Heart left ventricle (tissue), 16 donors: Measurements from ENCODE around the gene ZNF273. TPM values are rescaled to one million over a fixed set of nuclear protein-coding genes. Genes with fewer than 3 reads are reported as not detected.
"Not testable (repeated sequence)": the region's sequence is repeated elsewhere in the genome, so short reads cannot be mapped to it uniquely, and the experiment has no call there.

Experiments used
- ATAC-seq, 4 donors: fragments of 200-7000 bp; cut with Tn5 transposase; one replicate each; pipeline ENCODE4 v1.9.1; 2020 to 2022; ENCODE audit warnings: moderate library complexity in 4 of 4, mild to moderate bottlenecking in 3 of 4, moderate number of reproducible peaks in 1 of 4
- DNase-seq, 5 donors: peaks; one replicate each; pipeline ENCODE4 v3.0.0-alpha.2; 2020
- H3K27ac ChIP-seq, 12 donors: fragments of 200-600 bp; sonication (generic) in 4 of 12; one replicate each; pipeline versions ENCODE4 v1.5.0 to v1.8.0; 2016 to 2022; ENCODE audit warnings: mild to moderate bottlenecking in 2 of 12
- H3K27me3 ChIP-seq, 9 donors: fragments of 200-600 bp; sonication (generic) in 2 of 9; one replicate each; pipeline versions ENCODE4 v1.5.1 to v1.8.0; 2016 to 2022; ENCODE audit warnings: mild to moderate bottlenecking in 3 of 9
- H3K36me3 ChIP-seq, 9 donors: fragments of 200-600 bp; sonication (generic) in 2 of 9; one replicate each; pipeline versions ENCODE4 v1.5.0 to v1.8.0; 2018 to 2022; ENCODE audit warnings: mild to moderate bottlenecking in 2 of 9
- H3K4me1 ChIP-seq, 12 donors: fragments of 200-600 bp; sonication (generic) in 4 of 12; one replicate each; pipeline versions ENCODE4 v1.5.0 to v1.8.0; 2016 to 2022; ENCODE audit warnings: mild to moderate bottlenecking in 3 of 12
- H3K4me3 ChIP-seq, 12 donors: fragments of 200-600 bp; sonication (generic) in 4 of 12; one replicate each; pipeline versions ENCODE4 v1.5.0 to v1.8.0; 2017 to 2022; ENCODE audit warnings: mild to moderate bottlenecking in 9 of 12, moderate library complexity in 4 of 12
- H3K9me3 ChIP-seq, 12 donors: fragments of 200-600 bp; sonication (generic) in 4 of 12; one replicate each; pipeline versions ENCODE4 v1.5.0 to v1.8.0; 2016 to 2022; ENCODE audit warnings: mild to moderate bottlenecking in 1 of 12
- CTCF ChIP-seq, 12 donors: fragments of 200-600 bp; sonication (generic) in 4 of 12; IDR thresholded peaks; one replicate each; pipeline versions ENCODE4 v1.5.0 to v1.8.0; 2018 to 2022; ENCODE audit warnings: antibody characterized with exemption in 12 of 12, mild to moderate bottlenecking in 5 of 12
- POLR2A ChIP-seq, 2 donors: fragments of 450-650 bp; IDR thresholded peaks; one replicate each; pipeline ENCODE4 v1.6.1; 2017; ENCODE audit warnings: antibody characterized with exemption in 2 of 2, mild to moderate bottlenecking in 2 of 2, moderate library complexity in 2 of 2
- WGBS, 4 donors: extraction: QIAGEN DNeasy Blood & Tissue Kit in 2 of 4; methylation state at CpG; one replicate each; pipeline versions ENCODE4 v1.1.5 to v1.1.7; 2013 to 2018; 5-methylcytosine and 5-hydroxymethylcytosine counted together
- intact Hi-C, 10 donors: fragments of 100-400 bp; cut with DNase I; formaldehyde crosslinking; loops; one replicate each; pipeline versions ENCODE4 v1.11.1 to v1.14.2; 2022
- polyA plus RNA-seq, 2 donors: library from polyadenylated mRNA; stranded (reverse); fragments of 200-250 nt; gene quantifications; one replicate each; pipeline ENCODE4 v1.2.3, GENCODE V29; 2013
- total RNA-seq, 9 donors: library from RNA; depleted of rRNA in 2 of 9; stranded (reverse); fragments of >200 nt in 2 of 9; fragmentation: NEBNext Ultra II Directional in 3 of 9; extraction: Animal tissue kit (Norgen Biotek cat#: 25700) in 3 of 9; gene quantifications; one replicate each; pipeline versions ENCODE4 v1.1.0 to v1.2.4, GENCODE V29; 2016 to 2023
- donor health status: ischemic (EF 13 %, LVEDD 7.1; RV severe dilation, severe dysfunction).
- donor health status: healthy with polysubstance abuse.
- donor health status: DM: no; HTN: yes; CAD: no.
- donor health status: DM: no; HTN: no; CAD: no.
- donor health status: ischemic (EF 25% LVEDD 6.9; RV normal size, moderate dysfunction).
- donor health status: ischemic (EF 25% LVEDD 5.7; RV mildly dilated, moderate dysfunction).
- donor health status: healthy.
- donor health status: DM: yes; HTN: yes; CAD: no.
- donor health status: ischemic (EF 35%, LVEDD 5.7; RV mildly dilated, moderate dysfunction).
- donor health status: nonischemic (EF 11% LVEDD 7.7; RV severe dilation, severe dysfunction).
- donor health status: DM: yes; HTN: yes; CAD: no.
- donor health status: PGD.
- donor health status: ischemic (EF 29% LVEDD 5.4; RV normal size, mild dysfunction).
- donor health status: nonischemic (EF 23%, LVEDD 6.1; RV moderate dilation, normal function).

Gene ZNF273
- total and polyA plus RNA-seq, 11 donors: 0.56 to 4.2 (median 1.3) TPM

DNA sequence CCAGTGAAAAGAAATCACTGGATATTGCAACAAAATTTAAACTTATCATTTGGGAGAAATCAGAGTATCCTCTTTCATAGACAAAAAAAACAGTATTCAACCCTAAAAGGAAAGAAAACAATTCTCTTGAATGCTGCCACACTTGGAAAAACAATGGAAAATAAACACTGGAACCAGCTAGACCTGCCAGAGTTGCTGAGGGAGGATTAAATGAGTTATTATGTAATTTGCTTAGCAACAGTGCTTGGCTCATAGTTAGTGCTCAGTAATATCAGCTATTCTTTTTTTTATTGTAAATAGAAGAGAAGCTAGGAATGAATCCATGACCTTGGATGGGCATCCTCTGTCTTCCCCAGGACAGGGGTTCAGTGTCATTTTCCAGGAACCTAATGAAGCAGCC is 11.0 kb upstream of the ZNF273 start:
- TF ChIP-seq CTCF (IDR thresholded peaks at IDR 0.05) (no peak), POLR2A (IDR thresholded peaks at IDR 0.05) (no peak)
- H3K4me3 ChIP-seq: no peak overlapping the region
- no peak for ATAC-seq
- intact Hi-C loops: no loop called here
- H3K9me3 ChIP-seq: no peaks in the 10 kb centered on the region
- no peaks in the 10 kb centered on the region for H3K36me3 ChIP-seq
- DNase-seq: no peak
- H3K27me3 ChIP-seq: peaks cover 0 to 21% (median 0%) of the 10 kb centered on the region in 9 donors
- H3K27ac ChIP-seq: peak overlapping the region in 1 of 12 donors; percentile 11
- peaks cover 0 to 30% (median 19%) of the 10 kb centered on the region in 12 donors for H3K4me1 ChIP-seq

DNA sequence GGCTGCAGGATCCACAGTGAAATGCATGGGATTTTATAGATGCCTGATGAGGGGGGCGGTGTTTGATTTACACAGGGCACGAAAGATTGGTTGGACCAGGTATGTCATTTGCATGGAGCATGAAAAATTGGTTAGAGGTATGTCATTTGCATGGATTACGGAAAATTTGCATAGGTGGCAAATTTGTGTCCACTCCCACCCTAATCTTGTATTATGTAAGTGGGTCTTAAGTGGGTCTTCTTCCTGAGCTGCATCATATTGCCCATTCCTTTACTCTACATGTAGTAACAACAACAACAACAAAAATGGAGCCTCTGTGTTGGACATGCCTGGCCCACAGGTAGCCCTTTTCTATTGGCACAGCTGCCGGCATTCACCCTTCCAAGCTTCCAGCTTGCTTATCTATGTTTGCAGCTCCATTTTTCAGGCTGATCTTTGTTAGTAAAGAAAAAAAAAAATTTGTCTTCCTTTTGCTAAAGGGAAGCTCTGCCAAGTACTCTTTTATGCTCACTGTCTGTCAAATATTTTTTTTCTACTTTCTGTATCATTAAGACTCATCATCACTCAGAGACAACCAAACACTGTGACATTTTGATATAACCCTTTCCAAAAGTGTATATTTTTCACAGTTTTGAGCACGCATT is 10.3 kb upstream of the ZNF273 start:
- peaks cover 0 to 19% (median 0%) of the 10 kb centered on the region in 9 donors for H3K27me3 ChIP-seq
- DNase-seq: no peak
- no peaks in the 10 kb centered on the region for H3K9me3 ChIP-seq
- H3K36me3 ChIP-seq: no peaks in the 10 kb centered on the region
- H3K4me1 ChIP-seq: peaks cover 0 to 30% (median 19%) of the 10 kb centered on the region in 12 donors
- TF ChIP-seq CTCF (IDR thresholded peaks at IDR 0.05) (no peak), POLR2A (IDR thresholded peaks at IDR 0.05) (no peak)
- H3K27ac ChIP-seq: no peak overlapping the region
- intact Hi-C loops: no loop called here
- H3K4me3 ChIP-seq: no peak overlapping the region
- ATAC-seq: no peak
- 87 to 93% (median 89%) methylated on average over 5 of the region's 5 CpGs for WGBS, 4 donors

DNA sequence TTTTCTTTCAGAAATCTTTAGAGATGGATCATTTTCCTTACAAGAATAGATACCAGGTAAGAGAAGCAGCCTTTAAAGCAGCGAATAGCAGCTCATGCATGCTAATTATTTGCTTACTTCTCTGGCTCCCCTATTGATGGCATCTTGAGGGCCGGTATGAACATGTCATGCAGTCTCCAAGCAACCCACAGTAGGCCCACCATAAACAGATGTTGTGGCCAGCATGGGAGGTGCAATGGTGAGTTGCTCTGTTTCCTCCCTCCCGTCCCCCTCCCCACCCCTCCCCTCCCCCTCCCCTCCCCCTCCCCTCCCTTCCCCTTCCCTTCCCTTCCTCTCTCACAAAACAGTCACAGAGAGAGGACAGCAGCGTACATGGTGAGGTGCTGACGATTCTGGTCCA is 9.7 kb upstream of the ZNF273 start:
- intact Hi-C loops: no loop called here
- no peak for DNase-seq
- no peak for ATAC-seq
- H3K36me3 ChIP-seq: no peaks in the 10 kb centered on the region
- H3K27me3 ChIP-seq: peaks cover 0 to 13% (median 0%) of the 10 kb centered on the region in 9 donors
- TF ChIP-seq CTCF (IDR thresholded peaks at IDR 0.05): no peak
- no peak for TF ChIP-seq POLR2A (IDR thresholded peaks at IDR 0.05)
- no peak overlapping the region for H3K4me3 ChIP-seq
- H3K27ac ChIP-seq: no peak overlapping the region
- WGBS, 4 donors: 38 to 80% (median 53%) methylated on average over 5 of the region's 5 CpGs
- no peaks in the 10 kb centered on the region for H3K9me3 ChIP-seq
- peaks cover 0 to 24% (median 13%) of the 10 kb centered on the region in 12 donors for H3K4me1 ChIP-seq

DNA sequence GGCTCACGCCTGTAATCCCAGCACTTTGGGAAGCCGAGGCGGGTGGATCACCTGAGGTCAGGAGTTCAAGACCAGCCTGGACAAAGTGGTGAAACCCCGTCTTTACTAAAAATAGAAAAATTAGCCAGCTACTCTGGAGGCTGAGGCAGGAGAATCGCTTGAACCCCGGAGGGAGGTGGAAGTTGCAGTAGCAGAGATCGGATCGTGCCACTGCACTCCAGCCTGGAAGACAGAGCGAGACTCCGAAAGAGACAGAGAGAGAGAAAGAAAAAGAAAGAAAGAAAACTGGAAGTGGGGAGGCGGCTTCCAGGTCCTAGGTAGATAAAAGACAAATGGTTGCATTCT is 640 bp upstream of the ZNF273 start:
- not testable (repeated sequence) for DNase-seq, H3K9me3 ChIP-seq, H3K36me3 ChIP-seq, H3K27ac ChIP-seq, ATAC-seq, H3K27me3 ChIP-seq
- 61 to 70% (median 68%) methylated on average over 11 of the region's 11 CpGs for WGBS, 4 donors
- Histone ChIP-seq H3K4me1 (peaks cover 0 to 17% (median 5%) of the 10 kb centered on the region in 12 donors), H3K4me3 (peak overlapping the region in 9 of 12 donors; percentile 64 to 94 (median 80))
- intact Hi-C loops: loop anchor here in 1 of 10 donors (10.0 kb wide), 1 partner anchor 98 kb away; no protein-coding TSS in a partner anchor

- no peaks in the 10 kb centered on the region for H3K9me3 ChIP-seq
- no peaks in the 10 kb centered on the region for H3K36me3 ChIP-seq
- peaks cover 0 to 18% (median 5%) of the 10 kb centered on the region in 12 donors for H3K4me1 ChIP-seq
- H3K27ac ChIP-seq: no peak overlapping the region
- 93 to 97% (median 93%) methylated on average over 15 of the region's 15 CpGs for WGBS, 4 donors
- no peak for TF ChIP-seq POLR2A (IDR thresholded peaks at IDR 0.05)
- no peak for TF ChIP-seq CTCF (IDR thresholded peaks at IDR 0.05)
- peak overlapping the region in 11 of 12 donors; percentile 53 to 94 (median 80) for H3K4me3 ChIP-seq
- H3K27me3 ChIP-seq: no peaks in the 10 kb centered on the region
- no peak for DNase-seq
- ATAC-seq: no peak
- intact Hi-C loops: loop anchor here in 1 of 10 donors (10.0 kb wide), 1 partner anchor 99 kb away; no protein-coding TSS in a partner anchor
Measured at GRCh38 chr7:64904008-64904407, 935 bp downstream of the ZNF273 start.
